Mammary epithelial cell (primary cell): Measurements from ENCODE around the gene GTF3C2.

Source experiments
- EZH2 ChIP-seq: IDR thresholded peaks from 2 replicates; pipeline ENCODE4 v1.6.1; 2012; ENCODE audit warnings: low read length, inconsistent platforms, borderline replicate concordance
- TF ChIP-seq, protein P1 (sequence below), 2 donors: IDR thresholded peaks in 1 of 2; conservative IDR thresholded peaks in 1 of 2; 2 replicates each; pipeline ENCODE4 v1.5.1; 2011 to 2012; ENCODE audit warnings: inconsistent platforms in 2 of 2, low read length in 2 of 2, mild to moderate bottlenecking in 2 of 2, control low read depth in 1 of 2, low read depth in 1 of 2; ENCODE audit not compliant: insufficient read depth in 1 of 2; ENCODE audit errors: extremely low read depth in 1 of 2

DNA sequence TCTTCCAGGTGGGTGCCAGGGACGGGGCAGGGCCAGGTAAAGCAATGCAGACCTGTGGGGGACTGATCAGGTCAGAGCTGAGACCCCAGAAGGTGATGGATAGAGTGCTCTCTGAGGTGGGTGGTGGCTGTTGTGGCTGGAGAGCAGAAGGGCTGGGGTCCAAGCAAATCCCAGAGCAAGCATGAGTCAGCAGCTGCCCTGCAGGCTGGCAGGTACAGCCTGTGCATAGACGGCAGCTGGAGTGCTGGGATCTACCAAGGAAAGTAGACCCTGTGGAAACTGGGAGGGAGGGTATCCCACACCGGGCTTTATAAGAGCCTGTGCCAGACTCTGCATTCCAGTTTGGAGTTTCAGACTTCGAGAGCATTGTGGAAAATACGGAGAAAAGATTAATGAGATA, 73.7 kb downstream of the GTF3C2 start:
- TF ChIP-seq, protein P1, sequence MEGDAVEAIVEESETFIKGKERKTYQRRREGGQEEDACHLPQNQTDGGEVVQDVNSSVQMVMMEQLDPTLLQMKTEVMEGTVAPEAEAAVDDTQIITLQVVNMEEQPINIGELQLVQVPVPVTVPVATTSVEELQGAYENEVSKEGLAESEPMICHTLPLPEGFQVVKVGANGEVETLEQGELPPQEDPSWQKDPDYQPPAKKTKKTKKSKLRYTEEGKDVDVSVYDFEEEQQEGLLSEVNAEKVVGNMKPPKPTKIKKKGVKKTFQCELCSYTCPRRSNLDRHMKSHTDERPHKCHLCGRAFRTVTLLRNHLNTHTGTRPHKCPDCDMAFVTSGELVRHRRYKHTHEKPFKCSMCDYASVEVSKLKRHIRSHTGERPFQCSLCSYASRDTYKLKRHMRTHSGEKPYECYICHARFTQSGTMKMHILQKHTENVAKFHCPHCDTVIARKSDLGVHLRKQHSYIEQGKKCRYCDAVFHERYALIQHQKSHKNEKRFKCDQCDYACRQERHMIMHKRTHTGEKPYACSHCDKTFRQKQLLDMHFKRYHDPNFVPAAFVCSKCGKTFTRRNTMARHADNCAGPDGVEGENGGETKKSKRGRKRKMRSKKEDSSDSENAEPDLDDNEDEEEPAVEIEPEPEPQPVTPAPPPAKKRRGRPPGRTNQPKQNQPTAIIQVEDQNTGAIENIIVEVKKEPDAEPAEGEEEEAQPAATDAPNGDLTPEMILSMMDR (conservative IDR thresholded peaks at IDR 0.05 in 1 of 2, IDR thresholded peaks at IDR 0.05 in 1 of 2; ENCODE audit: extremely low read depth in 1 of 2, insufficient read depth in 1 of 2, low read depth in 1 of 2, low read length in 2 of 2): no peak
- no peak for TF ChIP-seq EZH2
